CD4-positive, CD25-positive, alpha-beta regulatory T cell (primary cell): ENCODE data around the gene TAC3. TPM values are rescaled to one million over a fixed set of nuclear protein-coding genes. Genes with fewer than 3 reads are reported as not detected.
A peak's percentile ranks its signal among the peaks of the same experiment; 100 is the strongest.

Experiments used
- ATAC-seq, 2 donors: fragments of 150-1000 bp; cut with Tn5 transposase; one replicate each; pipeline ENCODE4 v1.10.0; 2021; ENCODE audit warnings: low read depth in 2 of 2, moderate number of reproducible peaks in 2 of 2, moderate library complexity in 1 of 2
- DNase-seq, 3 donors: peaks; one replicate each; pipeline versions ENCODE4 v3.0.0 to v3.0.0-alpha.2; 2012 to 2022; ENCODE audit warnings: mixed read lengths in 1 of 3
- H3K27ac ChIP-seq: one replicate; pipeline ENCODE4 v1.7.0; 2013; ENCODE audit warnings: mild to moderate bottlenecking, low read length; ENCODE audit not compliant: insufficient read depth, poor library complexity, severe bottlenecking
- H3K27me3 ChIP-seq: one replicate; pipeline ENCODE4 v1.7.0; 2013; ENCODE audit warnings: low read length; ENCODE audit not compliant: control insufficient read depth, insufficient read depth
- H3K36me3 ChIP-seq: one replicate; pipeline ENCODE4 v1.7.0; 2013; ENCODE audit warnings: mild to moderate bottlenecking, low read length, moderate library complexity; ENCODE audit not compliant: control insufficient read depth, insufficient read depth
- H3K4me1 ChIP-seq: 2 replicates; pipeline ENCODE4 v1.7.0; 2013; ENCODE audit warnings: mild to moderate bottlenecking, low read length; ENCODE audit not compliant: insufficient read depth, control insufficient read depth, poor library complexity, severe bottlenecking
- H3K4me3 ChIP-seq: one replicate; pipeline ENCODE4 v1.7.0; 2013; ENCODE audit warnings: low read depth, mild to moderate bottlenecking, low read length, moderate library complexity
- H3K9me3 ChIP-seq, 2 experiments: 1 replicate in 1 of 2; 2 replicates in 1 of 2; pipeline ENCODE4 v1.7.0; 2013; ENCODE audit warnings: low read length in 2 of 2, mild to moderate bottlenecking in 1 of 2, moderate library complexity in 1 of 2; ENCODE audit not compliant: control insufficient read depth in 2 of 2
- H3K27ac Mint-ChIP-seq, 3 donors: one replicate each; pipeline ENCODE4 v1.8.0; 2020 to 2022; ENCODE audit warnings: mild to moderate bottlenecking in 3 of 3, mixed read lengths in 3 of 3, moderate library complexity in 2 of 3
- H3K27me3 Mint-ChIP-seq: one replicate; pipeline ENCODE4 v1.8.0; 2022; ENCODE audit warnings: mild to moderate bottlenecking, mixed read lengths
- H3K36me3 Mint-ChIP-seq: one replicate; pipeline ENCODE4 v1.8.0; 2020; ENCODE audit warnings: mixed read lengths
- H3K4me1 Mint-ChIP-seq, 4 donors: one replicate each; pipeline ENCODE4 v1.8.0; 2020 to 2022; ENCODE audit warnings: mixed read lengths in 4 of 4, mild to moderate bottlenecking in 1 of 4
- H3K4me3 Mint-ChIP-seq, 4 donors: one replicate each; pipeline ENCODE4 v1.8.0; 2020 to 2022; ENCODE audit warnings: mild to moderate bottlenecking in 4 of 4, mixed read lengths in 4 of 4, moderate library complexity in 3 of 4
- H3K9me3 Mint-ChIP-seq, 7 donors: one replicate each; pipeline ENCODE4 v1.8.0; 2020 to 2022; ENCODE audit warnings: mixed read lengths in 7 of 7, mild to moderate bottlenecking in 3 of 7, moderate library complexity in 2 of 7
- polyA plus RNA-seq, 4 donors: library from polyadenylated mRNA; unstranded; fragments of 300-500 nt; fragmentation: Illumina TruSeq; gene quantifications; one replicate each; pipeline ENCODE4 v1.2.3, GENCODE V29; 2021
- total RNA-seq: library from RNA; stranded (reverse); gene quantifications from one replicate; pipeline ENCODE4 v1.2.3, GENCODE V29; 2022

Gene TAC3
- total and polyA plus RNA-seq, 5 donors from 2014 or later, result not detected

GRCh38 chr12:57051011-57051410, 34.7 kb upstream of the TAC3 start:
- Histone ChIP-seq H3K36me3 (no peaks in the 10 kb centered on the region), H3K9me3 (no peaks in the 10 kb centered on the region), H3K4me1 (peaks cover 9% of the 10 kb centered on the region), H3K27ac (no peak overlapping the region), H3K4me3 (no peak overlapping the region), H3K27me3 (no peaks in the 10 kb centered on the region)
- Mint-ChIP-seq H3K27ac (peak overlapping the region in 1 of 3 donors; percentile 34), H3K4me3 (no peak overlapping the region), H3K36me3 (no peaks in the 10 kb centered on the region), H3K27me3 (peaks cover 4% of the 10 kb centered on the region), H3K4me1 (peaks cover 9 to 26% (median 10%) of the 10 kb centered on the region in 4 donors), H3K9me3 (no peaks in the 10 kb centered on the region)
- ATAC-seq (no peak), DNase-seq (no peak)

- H3K27me3 ChIP-seq, result no peaks in the 10 kb centered on the region
- peak within 1 kb of the TSS in 2 of 3 donors; percentile 18 to 34 for H3K27ac Mint-ChIP-seq
- H3K4me3 Mint-ChIP-seq, result peak within 1 kb of the TSS in 1 of 4 donors; percentile 15
- ATAC-seq (no peak), DNase-seq (no peak)
- H3K4me1 ChIP-seq, result peaks cover 9% of the 10 kb centered on the region
- H3K27me3 Mint-ChIP-seq, result peaks cover 11% of the 10 kb centered on the region
- H3K36me3 Mint-ChIP-seq, result no peaks in the 10 kb centered on the region
- peaks cover 6 to 29% (median 10%) of the 10 kb centered on the region in 4 donors for H3K4me1 Mint-ChIP-seq
- H3K36me3 ChIP-seq, result no peaks in the 10 kb centered on the region
- H3K4me3 ChIP-seq, result no peak within 1 kb of the TSS
- H3K9me3 ChIP-seq, result no peaks in the 10 kb centered on the region
- H3K9me3 Mint-ChIP-seq, result no peaks in the 10 kb centered on the region
- H3K27ac ChIP-seq, result no peak within 1 kb of the TSS
Measured at GRCh38 chr12:57049890-57050289, 33.6 kb upstream of the TAC3 start, which contains the start of gene MYO1A. Gene MYO1A, minus strand, starts transcription at chr12:57050129. Its CDS starts 1,806 bp downstream, at chr12:57048323.

- no peaks in the 10 kb centered on the region for H3K36me3 ChIP-seq
- no peaks in the 10 kb centered on the region for H3K36me3 Mint-ChIP-seq
- H3K4me3 ChIP-seq, result no peak overlapping the region
- peak overlapping the region in 1 of 3 donors; percentile 18 for H3K27ac Mint-ChIP-seq
- H3K4me1 ChIP-seq, result peaks cover 9% of the 10 kb centered on the region
- no peaks in the 10 kb centered on the region for H3K9me3 Mint-ChIP-seq
- ATAC-seq, result no peak
- H3K4me3 Mint-ChIP-seq, result peak overlapping the region in 1 of 4 donors; percentile 15
- no peak for DNase-seq
- no peak overlapping the region for H3K27ac ChIP-seq
- H3K27me3 Mint-ChIP-seq, result peaks cover 11% of the 10 kb centered on the region
- H3K4me1 Mint-ChIP-seq, result peaks cover 6 to 29% (median 10%) of the 10 kb centered on the region in 4 donors
- no peaks in the 10 kb centered on the region for H3K27me3 ChIP-seq
- no peaks in the 10 kb centered on the region for H3K9me3 ChIP-seq
Measured at GRCh38 chr12:57049119-57049446, 32.8 kb upstream of the TAC3 start.

GRCh38 chr12:57048423-57049118, 32.2 kb upstream of the TAC3 start:
- H3K27me3 Mint-ChIP-seq, result peaks cover 11% of the 10 kb centered on the region
- H3K27ac ChIP-seq, result no peak overlapping the region
- H3K4me3 ChIP-seq, result no peak overlapping the region
- no peak for DNase-seq
- peak overlapping the region in 1 of 3 donors; percentile 14 for H3K27ac Mint-ChIP-seq
- H3K9me3 Mint-ChIP-seq, result no peaks in the 10 kb centered on the region
- H3K4me1 ChIP-seq, result peaks cover 9% of the 10 kb centered on the region
- peak overlapping the region in 1 of 4 donors; percentile 15 for H3K4me3 Mint-ChIP-seq
- H3K36me3 Mint-ChIP-seq, result no peaks in the 10 kb centered on the region
- H3K9me3 ChIP-seq, result no peaks in the 10 kb centered on the region
- H3K4me1 Mint-ChIP-seq, result peaks cover 6 to 29% (median 10%) of the 10 kb centered on the region in 4 donors
- H3K36me3 ChIP-seq, result no peaks in the 10 kb centered on the region
- no peaks in the 10 kb centered on the region for H3K27me3 ChIP-seq
- no peak for ATAC-seq

- no peaks in the 10 kb centered on the region for H3K9me3 Mint-ChIP-seq
- H3K9me3 ChIP-seq, result no peaks in the 10 kb centered on the region
- peak overlapping the region in 2 of 3 donors; percentile 82 to 89 for H3K27ac Mint-ChIP-seq
- no peaks in the 10 kb centered on the region for H3K36me3 Mint-ChIP-seq
- peaks cover 6 to 29% (median 10%) of the 10 kb centered on the region in 4 donors for H3K4me1 Mint-ChIP-seq
- DNase-seq, result no peak
- H3K4me3 ChIP-seq, result no peak overlapping the region
- peaks cover 11% of the 10 kb centered on the region for H3K27me3 Mint-ChIP-seq
- H3K27me3 ChIP-seq, result no peaks in the 10 kb centered on the region
- ATAC-seq, result no peak
- H3K4me1 ChIP-seq, result peaks cover 9% of the 10 kb centered on the region
- H3K36me3 ChIP-seq, result no peaks in the 10 kb centered on the region
- H3K4me3 Mint-ChIP-seq, result peak overlapping the region in 1 of 4 donors; percentile 70
- no peak overlapping the region for H3K27ac ChIP-seq
Measured at GRCh38 chr12:57047981-57048380, 31.7 kb upstream of the TAC3 start.

- Histone ChIP-seq H3K9me3 (no peaks in the 10 kb centered on the region), H3K36me3 (no peaks in the 10 kb centered on the region), H3K27ac (no peak overlapping the region), H3K27me3 (no peaks in the 10 kb centered on the region), H3K4me1 (peaks cover 9% of the 10 kb centered on the region), H3K4me3 (peak overlapping the region; percentile 19)
- peaks cover 11% of the 10 kb centered on the region for H3K27me3 Mint-ChIP-seq
- ATAC-seq (peak in 1 of 2 donors; percentile 59), DNase-seq (peak in 2 of 3 donors; percentile 17 to 74)
- H3K9me3 Mint-ChIP-seq, result no peaks in the 10 kb centered on the region
- H3K36me3 Mint-ChIP-seq, result no peaks in the 10 kb centered on the region
- peak overlapping the region in 2 of 4 donors; percentile 49 to 70 for H3K4me3 Mint-ChIP-seq
- H3K27ac Mint-ChIP-seq, result peak overlapping the region; percentile 82 to 89 (median 82)
- peaks cover 6 to 29% (median 10%) of the 10 kb centered on the region in 4 donors for H3K4me1 Mint-ChIP-seq
Measured at GRCh38 chr12:57046947-57047890, 30.9 kb upstream of the TAC3 start.

- H3K27ac ChIP-seq, result no peak overlapping the region
- peaks cover 3% of the 10 kb centered on the region for H3K27me3 ChIP-seq
- peaks cover 6 to 29% (median 10%) of the 10 kb centered on the region in 4 donors for H3K4me1 Mint-ChIP-seq
- peak overlapping the region in 1 of 3 donors; percentile 86 for H3K27ac Mint-ChIP-seq
- H3K4me3 ChIP-seq, result no peak overlapping the region
- ATAC-seq, result no peak
- H3K36me3 Mint-ChIP-seq, result no peaks in the 10 kb centered on the region
- H3K4me1 ChIP-seq, result peaks cover 9% of the 10 kb centered on the region
- no peaks in the 10 kb centered on the region for H3K9me3 Mint-ChIP-seq
- no peaks in the 10 kb centered on the region for H3K36me3 ChIP-seq
- DNase-seq, result no peak
- peaks cover 11% of the 10 kb centered on the region for H3K27me3 Mint-ChIP-seq
- no peaks in the 10 kb centered on the region for H3K9me3 ChIP-seq
- no peak overlapping the region for H3K4me3 Mint-ChIP-seq
Measured at GRCh38 chr12:57046086-57046791, 29.9 kb upstream of the TAC3 start.
